AG09309 (cell line): ENCODE data around the gene NECAP2.

Experiments
- DNase-seq: peaks from one replicate; pipeline ENCODE4 v3.0.0-alpha.2; 2010; ENCODE audit warnings: low read depth
- H3K4me3 ChIP-seq: 2 replicates; pipeline ENCODE4 v1.5.1; 2011; ENCODE audit warnings: mild to moderate bottlenecking, low read depth, low read length, moderate library complexity; ENCODE audit not compliant: control insufficient read depth
- CTCF ChIP-seq: IDR thresholded peaks from 2 replicates; pipeline ENCODE4 v1.5.1; 2011; ENCODE audit warnings: mild to moderate bottlenecking, low read depth, low read length, inconsistent platforms; ENCODE audit not compliant: insufficient read depth, control insufficient read depth; ENCODE audit errors: missing control alignments

The NECAP2 gene

GRCh38 chr1:16458831-16459230, 18.3 kb downstream of the NECAP2 start:
- H3K4me3 ChIP-seq: no peak overlapping the region
- no peak for TF ChIP-seq CTCF
- DNase-seq: no peak

GRCh38 chr1:16459352-16459925, 18.9 kb downstream of the NECAP2 start:
- no peak for DNase-seq
- TF ChIP-seq CTCF: no peak
- H3K4me3 ChIP-seq: no peak overlapping the region

GRCh38 chr1:16461681-16462080, 21.2 kb downstream of the NECAP2 start:
- DNase-seq: no peak
- no peak overlapping the region for H3K4me3 ChIP-seq
- no peak for TF ChIP-seq CTCF

- no peak overlapping the region for H3K4me3 ChIP-seq
- DNase-seq: no peak
- TF ChIP-seq CTCF: no peak
Observed at GRCh38 chr1:16462773-16463330, 22.3 kb downstream of the NECAP2 start.

GRCh38 chr1:16464917-16465625, 24.5 kb downstream of the NECAP2 start:
- TF ChIP-seq CTCF: no peak

GRCh38 chr1:16468558-16468957, 28.0 kb downstream of the NECAP2 start:
- no peak for DNase-seq
- TF ChIP-seq CTCF: no peak
- H3K4me3 ChIP-seq: no peak overlapping the region

More at GRCh38 chr1:16464917-16465625, 24.5 kb downstream of the NECAP2 start:
- H3K4me3 ChIP-seq: no peak overlapping the region
- no peak for DNase-seq
